GM10847 (cell line): Measurements from ENCODE around the gene ANP32A.

Experiments used
- POLR2A ChIP-seq: IDR thresholded peaks from 2 replicates; pipeline ENCODE4 v1.6.1; 2011; ENCODE audit not compliant: insufficient read length; ENCODE audit errors: extremely low read depth

The ANP32A gene

GRCh38 chr15:68794307-68794706 is 26.4 kb downstream of the ANP32A start:
- no peak for TF ChIP-seq POLR2A

DNA sequence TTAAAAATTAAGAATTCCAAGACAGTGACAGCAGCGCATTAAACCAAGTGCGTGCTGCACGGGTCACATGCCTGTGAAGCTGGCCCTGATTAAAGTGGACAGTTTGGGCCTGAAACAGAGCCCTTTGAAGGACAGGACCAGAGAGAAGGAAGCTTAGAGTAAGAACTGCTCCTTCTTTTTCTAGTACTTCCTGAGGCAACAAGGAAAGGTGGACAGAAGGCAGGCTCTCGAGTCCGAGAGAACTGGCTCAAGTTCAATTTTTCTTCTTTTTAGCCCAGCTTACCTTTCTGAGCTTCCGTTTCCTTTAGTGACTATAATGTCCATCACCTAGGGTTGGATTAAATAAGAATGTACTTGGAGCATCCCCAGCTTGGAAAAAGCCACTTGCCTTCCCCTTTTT is 26.9 kb downstream of the ANP32A start:
- no peak for TF ChIP-seq POLR2A

DNA sequence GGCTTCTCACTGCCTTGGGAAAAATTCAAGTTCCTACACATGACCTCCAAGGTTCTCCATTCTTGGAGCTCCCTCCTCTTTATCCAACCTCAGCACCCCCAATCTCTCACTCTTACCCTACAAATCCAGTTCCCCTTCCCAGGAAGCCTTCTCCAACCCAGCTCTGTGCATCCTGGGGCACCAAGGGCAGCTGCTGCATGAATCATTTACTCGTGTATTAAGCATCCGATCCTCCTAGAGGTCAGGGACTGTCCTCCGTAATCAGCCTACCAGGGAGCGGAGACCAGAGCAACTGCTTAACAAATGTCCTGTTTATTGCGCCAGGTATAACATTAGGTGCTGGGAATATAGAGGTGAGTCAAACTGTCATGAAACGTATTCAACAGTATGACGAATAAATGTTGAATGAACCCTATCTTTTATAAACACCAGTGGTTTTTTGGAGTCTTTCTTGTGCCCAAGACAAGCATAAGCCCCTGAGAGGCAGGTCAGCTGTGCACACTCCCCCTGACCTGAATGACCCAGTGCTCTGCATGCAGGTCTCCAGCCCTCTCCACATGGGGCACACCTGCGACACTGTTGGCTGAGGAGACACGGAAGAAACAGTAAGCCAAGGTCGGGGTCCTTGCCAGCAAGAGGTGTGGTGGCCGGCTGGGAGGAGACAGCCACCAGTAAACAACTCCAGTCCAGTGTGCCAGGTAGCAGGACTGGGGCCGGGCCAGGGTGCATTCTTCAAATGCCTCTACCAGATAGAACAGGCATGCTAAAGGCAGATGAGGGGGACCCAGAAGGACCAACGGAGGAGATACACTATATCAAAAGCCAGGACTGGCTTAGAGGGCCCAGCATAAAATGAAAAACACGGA is 27.6 kb downstream of the ANP32A start:
- TF ChIP-seq POLR2A: no peak

- no peak for TF ChIP-seq POLR2A
These were observed 29.0 kb downstream of the ANP32A start for GRCh38 chr15:68791431-68792283.

DNA sequence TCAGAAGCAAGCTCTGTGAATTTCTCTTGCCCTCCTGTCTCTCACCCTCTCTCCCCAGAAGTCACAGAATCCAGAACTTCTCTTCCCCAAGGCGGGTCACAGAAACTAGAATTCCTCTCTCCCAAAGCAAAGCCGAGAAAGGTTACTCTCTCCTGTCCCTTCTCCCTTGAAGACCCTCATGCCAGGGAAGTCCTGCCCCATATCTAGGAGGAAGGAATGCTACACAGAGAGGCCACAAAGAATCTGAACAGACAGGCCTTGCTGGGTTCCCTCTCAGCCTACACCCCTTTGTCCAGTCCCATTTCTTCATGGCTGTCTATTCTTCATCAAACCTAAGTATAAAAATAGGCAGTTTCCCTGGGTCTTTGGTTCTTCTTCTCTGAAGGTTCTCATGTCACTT is 29.8 kb downstream of the ANP32A start:
- no peak for TF ChIP-seq POLR2A

GRCh38 chr15:68790242-68790575 is 30.5 kb downstream of the ANP32A start:
- no peak for TF ChIP-seq POLR2A

GRCh38 chr15:68789534-68790241 is 31.0 kb downstream of the ANP32A start:
- no peak for TF ChIP-seq POLR2A

DNA sequence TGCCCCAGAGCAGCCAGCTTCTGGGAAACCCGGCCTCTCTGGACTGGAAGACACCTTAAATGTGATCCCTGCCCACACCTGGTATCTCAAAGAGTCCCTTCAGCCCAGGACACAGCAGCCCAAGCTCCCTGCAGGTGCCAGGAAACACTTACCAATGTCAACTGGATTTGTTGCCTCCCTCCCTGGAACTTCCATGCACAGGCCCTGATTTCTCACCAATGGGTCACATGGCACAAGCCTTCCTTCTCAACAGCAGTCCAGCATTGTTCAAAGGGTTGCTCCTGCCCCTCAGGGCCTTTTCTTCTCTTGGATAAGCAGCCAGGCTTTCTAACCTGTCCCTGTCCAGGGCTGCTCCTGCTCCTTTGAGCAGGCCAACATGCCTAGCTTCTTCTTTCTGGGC is 31.6 kb downstream of the ANP32A start:
- TF ChIP-seq POLR2A: no peak

GRCh38 chr15:68788264-68788624 is 32.5 kb downstream of the ANP32A start:
- TF ChIP-seq POLR2A: no peak

- no peak for TF ChIP-seq POLR2A
These were observed 33.0 kb downstream of the ANP32A start for GRCh38 chr15:68787609-68788263.

- no peak for TF ChIP-seq POLR2A
These were observed 33.9 kb downstream of the ANP32A start for GRCh38 chr15:68786753-68787152.

- no peak for TF ChIP-seq POLR2A
These were observed 35.2 kb downstream of the ANP32A start for GRCh38 chr15:68785541-68785940.

GRCh38 chr15:68784206-68784605 is 36.5 kb downstream of the ANP32A start:
- no peak for TF ChIP-seq POLR2A

- TF ChIP-seq POLR2A: no peak
These were observed 37.3 kb downstream of the ANP32A start for GRCh38 chr15:68783226-68784058.
